Fibroblast of skin of right quadriceps (primary cell): Measurements from ENCODE around the gene ZNF236.

ENCODE experiments used
- DNase-seq: peaks from one replicate; pipeline ENCODE4 v3.0.0-alpha.2; 2013

Gene ZNF236

GRCh38 chr18:76992226-76993084, 170.1 kb downstream of the ZNF236 start:
- no peak for DNase-seq

GRCh38 chr18:76993085-76993382, 170.7 kb downstream of the ZNF236 start:
- no peak for DNase-seq

DNA sequence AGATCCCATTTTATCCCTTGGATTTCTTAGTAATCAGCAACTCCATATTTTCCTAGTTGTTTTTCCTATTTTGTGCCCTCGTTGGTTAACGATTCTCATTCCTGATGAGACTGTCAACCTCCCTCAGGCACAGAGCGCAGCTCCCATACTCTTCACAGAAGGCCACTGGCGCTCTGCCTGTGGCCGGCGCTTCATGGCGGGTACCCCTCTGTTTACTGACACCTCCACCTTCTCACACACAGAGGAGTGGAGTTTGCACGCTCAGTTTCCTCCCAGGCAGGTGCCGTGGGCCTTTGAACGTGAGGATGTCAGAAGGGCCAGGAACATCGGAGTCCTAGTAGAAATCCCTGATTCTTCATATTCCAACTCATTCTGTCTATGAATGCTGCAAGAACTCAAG, 171.2 kb downstream of the ZNF236 start:
- no peak for DNase-seq

GRCh38 chr18:76994086-76994654, 171.8 kb downstream of the ZNF236 start:
- DNase-seq = no peak

DNA sequence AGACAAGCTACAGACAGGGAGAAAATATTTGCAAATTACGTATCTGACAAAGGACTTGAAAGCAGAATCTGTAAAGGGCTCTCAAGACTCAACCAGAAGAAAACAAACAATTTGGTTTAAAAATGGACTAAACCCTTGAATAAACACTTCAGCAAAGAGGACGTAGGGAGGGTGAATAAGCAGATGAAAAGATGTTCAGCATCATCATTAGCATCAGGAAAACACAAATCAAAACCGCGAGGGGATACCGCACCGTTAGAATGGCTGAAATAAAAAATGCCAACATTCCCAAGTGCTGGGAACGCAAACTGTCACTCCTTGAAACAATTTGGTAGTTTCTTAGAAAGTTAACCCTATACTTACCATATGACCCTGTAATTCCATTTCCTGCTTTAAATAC, 173.5 kb downstream of the ZNF236 start:
- DNase-seq = no peak

DNA sequence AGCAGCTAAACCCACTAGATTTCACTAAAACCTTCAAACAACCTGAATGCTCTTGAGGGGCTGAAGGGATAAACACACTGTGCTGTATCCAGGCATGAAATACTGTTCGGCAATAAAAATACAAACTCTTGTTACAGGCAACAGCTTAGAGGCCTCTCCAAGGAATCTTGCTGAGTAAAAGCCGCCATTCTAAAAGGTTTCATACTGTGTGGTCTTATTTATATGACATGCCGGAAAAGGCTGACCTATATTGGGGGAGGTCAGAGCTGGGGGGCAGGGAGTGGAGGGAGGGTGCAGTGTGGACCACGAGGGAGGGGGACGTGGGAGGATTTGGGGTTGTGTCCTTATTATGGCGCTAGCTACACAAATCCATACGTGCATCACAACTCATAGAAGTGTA, 174.1 kb downstream of the ZNF236 start:
- no peak for DNase-seq

DNA sequence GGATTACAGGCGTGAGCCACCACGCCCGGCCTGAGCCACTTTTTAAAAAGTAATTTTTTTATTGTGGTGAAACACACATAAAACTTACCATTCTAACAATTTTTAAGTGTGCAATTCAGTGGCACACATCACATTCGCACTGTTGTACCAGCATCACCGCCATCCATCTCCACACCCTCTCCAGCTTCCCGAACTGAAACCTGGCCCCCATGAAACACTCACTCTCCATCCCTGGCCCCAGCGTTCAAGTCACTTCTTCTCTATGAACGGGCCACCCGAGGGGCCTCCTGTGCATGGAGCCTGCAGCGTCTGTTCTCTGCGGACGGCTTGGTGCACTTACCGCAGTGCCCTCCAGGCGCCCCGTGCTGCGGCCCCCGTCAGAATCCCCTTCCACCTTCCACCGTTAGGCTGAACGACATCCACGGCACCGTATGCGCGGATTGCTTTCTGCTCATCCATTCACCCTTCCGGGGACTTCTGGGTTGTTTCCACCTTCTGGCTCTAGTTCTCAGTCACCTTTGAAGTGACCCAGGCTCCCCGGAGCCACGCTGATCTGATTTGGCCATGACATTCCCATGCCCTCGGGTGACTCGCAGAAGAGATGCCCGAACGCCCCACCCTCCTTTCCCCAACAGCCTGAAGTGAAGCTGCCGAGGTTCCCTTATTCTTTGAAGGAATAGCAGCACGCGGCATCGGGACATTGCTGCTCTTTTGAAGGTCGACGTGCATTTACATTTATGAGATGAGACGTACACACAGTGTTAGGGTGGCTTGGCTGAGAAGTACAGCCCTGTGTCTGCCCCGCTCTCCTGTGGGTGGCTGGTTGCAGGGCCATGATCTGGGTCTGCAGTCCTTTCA, 175.8 kb downstream of the ZNF236 start:
- DNase-seq = no peak

GRCh38 chr18:76999077-76999476, 176.7 kb downstream of the ZNF236 start:
- DNase-seq = no peak

DNA sequence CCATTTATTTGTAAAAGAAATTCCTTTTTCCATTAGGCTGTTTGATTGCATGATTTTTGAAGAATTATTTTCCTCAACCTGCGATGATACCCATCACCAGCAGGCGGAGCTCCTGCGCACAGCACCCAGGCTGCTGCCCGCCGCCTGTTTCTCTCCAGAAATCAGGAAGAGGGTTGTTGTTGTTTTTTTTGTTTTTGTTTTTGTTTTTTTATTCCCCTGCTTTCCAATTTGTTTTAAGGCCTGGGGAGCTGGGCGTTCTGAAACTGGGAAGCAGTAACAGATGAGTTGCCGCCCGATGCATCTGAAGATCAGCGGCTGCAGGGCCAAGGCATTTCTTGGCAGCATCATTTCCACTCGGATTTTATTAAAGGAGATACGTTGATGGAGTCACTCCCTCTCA, 178.2 kb downstream of the ZNF236 start:
- peak; percentile 23 for DNase-seq

- no peak for DNase-seq
Measured at GRCh38 chr18:77001041-77001440, 178.7 kb downstream of the ZNF236 start.

DNA sequence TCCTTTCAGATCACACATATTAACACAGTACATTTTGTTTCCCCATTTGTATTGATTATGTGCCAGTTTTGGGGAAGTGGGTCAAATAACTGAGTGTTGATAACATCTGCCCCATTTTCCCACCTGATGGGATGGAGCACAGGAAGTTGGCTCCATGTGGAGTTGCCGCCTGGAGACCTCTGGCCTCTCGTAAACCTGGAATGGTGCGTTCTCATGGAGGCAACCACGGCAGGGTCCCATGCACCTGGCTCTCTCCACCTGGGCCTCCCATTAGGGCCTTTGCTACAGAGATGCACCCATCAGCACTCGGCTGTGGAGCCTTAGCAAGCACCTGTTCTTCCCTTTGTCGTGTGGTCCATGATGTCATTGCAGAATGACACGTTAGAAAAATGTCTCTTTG, 179.6 kb downstream of the ZNF236 start:
- no peak for DNase-seq

DNA sequence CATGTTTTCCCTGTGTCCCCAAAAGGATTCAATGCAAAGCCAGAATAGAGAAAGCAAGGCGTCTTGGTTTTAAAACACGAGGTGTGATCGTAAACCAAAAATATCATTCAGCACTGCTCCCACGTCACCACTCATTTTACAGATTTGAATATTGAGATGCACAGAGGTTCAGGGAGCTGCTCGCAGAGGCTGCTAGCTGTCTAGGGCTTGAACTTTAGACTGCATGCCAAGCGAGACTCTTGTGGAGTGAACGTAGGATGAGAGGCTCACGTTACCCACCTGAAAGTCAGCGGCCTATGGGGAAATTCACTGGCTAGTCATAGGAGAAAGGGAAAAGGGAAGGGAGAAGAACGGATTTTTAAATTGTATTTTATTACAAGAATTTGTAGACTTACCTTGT, 180.1 kb downstream of the ZNF236 start:
- DNase-seq = no peak

GRCh38 chr18:77003316-77003715, 181.0 kb downstream of the ZNF236 start:
- no peak for DNase-seq

GRCh38 chr18:77004555-77005380, 182.4 kb downstream of the ZNF236 start:
- no peak for DNase-seq

GRCh38 chr18:77005651-77006195, 183.4 kb downstream of the ZNF236 start:
- no peak for DNase-seq

DNA sequence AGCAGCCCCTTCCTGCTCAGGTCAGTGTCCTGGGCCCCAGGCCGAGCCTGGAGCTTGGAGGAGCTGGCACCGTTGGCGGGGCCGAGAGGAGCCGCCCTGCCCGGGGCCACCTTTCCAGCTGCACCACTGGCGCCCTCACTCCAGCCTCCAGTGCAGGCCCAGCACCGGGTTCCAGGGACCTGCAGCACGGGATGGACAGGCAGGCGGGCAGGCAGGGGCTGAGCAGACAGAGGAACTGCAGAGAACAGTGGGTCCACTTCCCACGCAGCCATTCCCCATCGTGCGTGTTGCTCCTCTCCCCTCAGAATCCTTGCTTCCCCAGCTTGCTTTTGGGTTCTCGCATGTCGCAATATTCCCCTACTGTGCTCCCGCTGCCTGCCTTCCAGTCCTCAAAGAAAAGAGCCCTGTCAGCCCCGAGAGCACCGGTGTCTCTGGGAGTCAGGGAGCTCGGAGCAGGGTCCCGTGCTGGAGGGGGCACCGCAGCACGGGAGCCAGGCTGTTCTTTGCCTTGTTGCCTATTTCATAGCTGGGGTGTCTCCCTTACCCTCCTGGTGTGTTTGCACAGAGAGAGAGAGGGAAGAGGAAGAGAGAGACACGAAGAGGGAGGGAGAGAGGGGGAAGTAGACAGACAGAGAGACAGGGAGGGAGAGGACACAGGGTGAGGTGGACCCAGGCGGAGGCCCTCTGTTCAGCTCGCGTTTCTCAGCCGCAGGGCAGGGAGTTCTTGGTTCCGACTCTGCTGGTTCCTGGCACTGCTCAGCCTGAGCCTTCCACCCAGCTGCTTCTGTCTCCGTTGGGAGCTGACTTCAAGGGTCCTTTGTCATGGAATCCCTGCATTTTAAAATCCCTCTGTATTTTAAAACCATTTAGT, 184.2 kb downstream of the ZNF236 start:
- DNase-seq = no peak

DNA sequence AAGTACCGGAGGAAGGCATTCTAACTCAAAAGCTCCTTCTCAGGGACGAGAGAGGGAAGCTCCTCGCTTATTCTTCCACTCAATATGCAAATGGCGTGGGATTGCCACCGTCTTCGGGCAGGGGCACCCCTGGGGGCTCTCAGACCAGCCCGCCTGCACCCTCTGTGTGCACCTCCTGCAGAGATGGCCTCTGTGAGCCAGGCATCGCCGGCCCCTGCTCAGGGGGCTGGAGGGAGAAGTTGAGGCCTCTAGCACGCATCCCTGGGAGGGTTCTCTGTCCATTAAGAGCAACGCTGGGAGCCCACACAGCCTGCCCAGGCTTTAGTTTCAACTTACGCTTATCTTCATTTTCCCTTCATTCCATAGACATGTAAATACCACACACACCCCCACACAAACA, 184.9 kb downstream of the ZNF236 start:
- DNase-seq = no peak

- DNase-seq = no peak
Measured at GRCh38 chr18:77008006-77008405, 185.6 kb downstream of the ZNF236 start.

GRCh38 chr18:77008576-77009315, 186.4 kb downstream of the ZNF236 start:
- no peak for DNase-seq

DNA sequence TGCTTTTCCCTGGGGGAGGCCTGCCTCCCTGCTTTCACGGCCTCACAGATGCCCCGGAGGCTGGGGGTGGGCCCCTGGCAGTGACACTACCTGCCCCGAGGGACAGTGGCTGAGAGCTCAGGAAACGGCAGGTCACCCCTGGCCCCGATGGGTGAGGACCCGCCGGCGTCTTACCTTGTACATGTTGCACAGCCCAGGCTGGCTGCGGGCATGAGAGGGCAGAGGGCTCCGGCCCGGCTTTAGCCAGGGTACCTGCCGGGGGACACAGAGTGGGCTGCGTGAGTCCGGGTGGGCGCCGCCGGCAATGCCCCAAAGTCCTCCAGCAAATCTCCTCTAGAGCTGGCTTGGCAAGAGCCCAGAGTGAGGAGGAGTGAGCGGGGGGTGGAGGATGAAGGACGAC, 187.3 kb downstream of the ZNF236 start:
- DNase-seq = no peak

- no peak for DNase-seq
Measured at GRCh38 chr18:77012120-77012519, 189.8 kb downstream of the ZNF236 start.
